PFSK-1 (cell line): ENCODE results near the gene DAB2IP.

ENCODE experiments used
- FOXP2 ChIP-seq: optimal IDR thresholded peaks from 2 replicates; pipeline ENCODE3; 2011; ENCODE audit warnings: borderline replicate concordance, control low read depth, inconsistent platforms; ENCODE audit not compliant: insufficient read depth; ENCODE audit errors: extremely low read length, extremely low read depth
- POLR2AphosphoS5 ChIP-seq: IDR thresholded peaks from 2 replicates; pipeline ENCODE4 v1.6.1; 2012; ENCODE audit warnings: low read depth, mild to moderate bottlenecking, control low read depth, low read length, moderate library complexity
- REST ChIP-seq, 2 experiments: IDR thresholded peaks; 2 replicates each; pipeline versions ENCODE4 v1.6.1 to v1.8.0; 2011 to 2012; ENCODE audit warnings: low read depth in 2 of 2, low read length in 2 of 2, control low read depth in 1 of 2, inconsistent platforms in 1 of 2, mild to moderate bottlenecking in 1 of 2, moderate library complexity in 1 of 2; ENCODE audit not compliant: insufficient read depth in 1 of 2
- SIN3A ChIP-seq: IDR thresholded peaks from 2 replicates; pipeline ENCODE4 v1.6.1; 2012; ENCODE audit warnings: mild to moderate bottlenecking, low read length, moderate library complexity, borderline replicate concordance; ENCODE audit not compliant: insufficient read depth
- TAF1 ChIP-seq: IDR thresholded peaks from 2 replicates; pipeline ENCODE4 v1.6.1; 2012; ENCODE audit warnings: low read length, control low read depth, borderline replicate concordance; ENCODE audit not compliant: insufficient read depth

Gene DAB2IP

DNA sequence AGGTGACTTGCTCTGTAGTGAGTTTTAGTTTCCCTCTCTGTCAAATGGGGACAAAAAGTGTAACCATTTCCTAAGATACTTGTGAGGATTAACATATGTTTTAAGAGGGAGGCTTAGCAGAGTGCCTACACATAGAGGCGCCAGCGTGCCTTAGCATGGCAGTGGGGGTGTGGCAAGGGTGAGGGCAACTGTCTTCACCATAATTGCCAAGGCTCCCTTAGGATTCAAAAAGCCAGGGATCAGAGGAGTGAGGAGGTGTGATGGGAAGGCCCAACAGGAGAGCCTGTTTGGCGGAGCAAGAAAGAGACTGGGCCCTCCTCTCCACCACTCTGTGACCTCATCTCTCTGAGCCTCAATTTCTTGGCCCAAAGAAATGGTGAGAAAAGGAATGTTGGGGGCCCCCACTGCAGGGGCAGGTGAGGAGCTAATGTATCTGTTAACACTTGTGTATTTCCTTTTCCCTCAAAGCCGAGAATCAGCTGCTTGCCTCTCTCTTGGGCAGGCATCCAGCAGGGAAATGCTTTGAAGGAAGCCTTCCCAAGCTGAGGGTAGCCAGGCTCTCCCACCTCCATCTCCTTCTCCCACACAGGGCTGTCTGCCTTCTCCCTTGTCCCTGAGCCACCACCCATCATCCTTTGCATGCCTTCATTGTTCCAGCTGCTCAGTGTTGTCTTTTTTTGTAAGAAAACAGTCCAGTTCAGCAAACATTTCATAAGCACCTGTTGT, 76.0 kb downstream of the DAB2IP start:
- TF ChIP-seq TAF1 (no peak), POLR2AphosphoS5 (no peak), FOXP2 (no peak), REST (IDR thresholded peaks at IDR 0.05; ENCODE audit: insufficient read depth in 1 of 2, low read depth in 2 of 2, low read length in 2 of 2) (no peak)

DNA sequence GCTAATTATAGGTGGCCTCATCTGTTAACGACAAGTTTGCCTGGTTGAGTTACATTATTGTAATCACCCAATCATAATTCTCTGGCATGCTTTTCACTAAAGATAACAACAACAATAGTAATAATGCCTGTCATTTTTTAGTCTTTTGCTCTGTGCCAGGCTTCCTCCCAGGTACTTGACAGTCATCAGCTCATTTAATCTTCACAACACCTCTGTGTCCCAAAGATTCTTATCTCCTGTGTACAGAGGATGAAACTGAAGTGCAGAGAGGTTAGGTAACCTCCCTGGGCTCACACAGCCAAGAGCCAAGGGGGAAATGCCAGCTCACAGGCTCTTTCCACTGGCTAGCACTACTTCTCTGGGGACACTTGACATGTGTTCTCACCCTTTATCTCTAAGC, 77.5 kb downstream of the DAB2IP start:
- no peak for TF ChIP-seq SIN3A
- TF ChIP-seq REST (IDR thresholded peaks at IDR 0.05; ENCODE audit: insufficient read depth in 1 of 2, low read depth in 2 of 2, low read length in 2 of 2) = no peak
- TF ChIP-seq TAF1 = no peak
- no peak for TF ChIP-seq FOXP2
- TF ChIP-seq POLR2AphosphoS5 = no peak

DNA sequence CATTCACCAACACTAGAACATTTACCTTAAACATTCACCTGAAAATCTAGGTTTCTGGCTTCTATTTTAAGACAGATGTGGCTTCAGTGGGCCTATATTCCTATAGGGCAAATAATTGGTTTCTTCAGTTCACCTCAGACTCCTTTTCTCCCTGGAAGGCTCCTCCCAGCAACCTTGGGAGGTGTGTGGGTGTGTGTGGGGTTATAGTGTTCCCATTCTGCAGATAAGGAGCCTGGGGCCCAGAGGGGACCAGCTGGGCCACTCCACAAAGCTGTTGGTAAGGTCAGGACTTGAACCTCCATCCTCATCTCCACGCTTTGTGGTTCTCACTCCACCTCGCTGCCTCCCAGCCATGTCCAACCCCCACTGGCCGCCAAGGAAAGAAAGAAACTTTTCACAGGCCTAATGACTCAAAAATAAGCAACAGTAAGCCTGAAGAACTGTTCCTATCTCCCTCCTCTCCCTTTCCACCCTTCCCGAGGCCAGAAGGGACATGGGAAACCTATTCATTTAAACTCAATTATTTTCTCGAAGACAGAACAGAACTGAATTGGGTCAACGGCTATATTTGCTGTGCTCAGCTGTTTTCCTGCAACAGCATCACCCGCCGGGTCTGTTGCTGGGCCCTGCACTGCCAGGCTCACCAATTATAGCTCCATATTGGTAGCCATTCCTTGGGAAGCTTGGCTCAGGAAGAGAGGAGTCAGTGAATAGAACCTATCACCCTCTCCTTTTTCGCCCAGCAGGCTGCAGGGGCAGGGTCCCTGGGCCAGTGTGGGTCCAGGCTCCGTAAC, 78.5 kb downstream of the DAB2IP start:
- TF ChIP-seq SIN3A (no peak), FOXP2 (no peak), POLR2AphosphoS5 (no peak), TAF1 (no peak), REST (IDR thresholded peaks at IDR 0.05; ENCODE audit: insufficient read depth in 1 of 2, low read depth in 2 of 2, low read length in 2 of 2) (no peak)

DNA sequence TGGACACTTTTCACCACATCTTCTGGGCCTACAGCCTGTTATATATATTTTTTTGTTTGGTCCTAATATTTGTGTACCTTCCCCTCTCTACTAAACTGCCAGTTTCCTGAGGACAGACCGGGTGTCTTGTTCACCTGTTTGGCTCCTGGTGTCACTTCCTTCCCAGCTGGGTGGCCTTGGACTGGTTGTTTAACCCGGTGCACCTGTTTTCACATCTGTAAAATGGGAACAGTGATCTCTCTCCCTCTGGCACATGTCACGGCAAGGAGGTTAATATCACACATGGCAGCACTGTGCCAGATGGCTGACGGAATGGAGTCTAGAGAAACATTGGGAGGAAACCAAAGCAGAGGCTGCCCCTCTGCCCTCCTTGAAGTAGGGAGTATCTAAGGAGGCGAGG, 79.7 kb downstream of the DAB2IP start:
- TF ChIP-seq FOXP2 (no peak), POLR2AphosphoS5 (no peak), REST (IDR thresholded peaks at IDR 0.05; ENCODE audit: insufficient read depth in 1 of 2, low read depth in 2 of 2, low read length in 2 of 2) (no peak), TAF1 (no peak), SIN3A (no peak)
